HG03442 (cell line): ENCODE measurements around the gene FAM83G.
"Not testable (repeated sequence)": the region's sequence is repeated elsewhere in the genome, so short reads cannot be mapped to it uniquely, and the experiment has no call there.

Experiments
- ATAC-seq: cut with Tn5 transposase; IDR thresholded peaks from one replicate; pipeline ENCODE4 v1.9.1; 2021; ENCODE audit warnings: mild to moderate bottlenecking, moderate library complexity; ENCODE audit not compliant: unreplicated experiment

FAM83G gene

DNA sequence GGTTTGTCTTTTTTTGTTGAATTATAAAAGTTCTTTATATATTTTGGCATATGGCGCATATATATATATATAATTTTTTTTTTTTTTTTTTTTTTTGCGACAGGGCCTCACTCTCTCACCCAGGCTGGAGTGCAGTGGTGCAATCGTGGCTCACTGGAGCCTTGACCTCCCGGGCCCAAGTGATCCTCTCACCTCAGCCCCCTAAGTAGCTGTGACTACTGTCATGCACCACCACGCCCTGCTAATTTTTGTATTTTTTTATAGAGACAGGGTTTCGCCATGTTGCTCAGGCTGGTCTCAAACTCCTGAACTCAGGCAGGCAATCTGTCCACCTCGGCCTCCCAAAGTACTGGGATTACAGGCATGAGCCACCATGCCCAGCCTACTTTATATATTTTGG lies 82.0 kb downstream of the FAM83G start:
- ATAC-seq = not testable (repeated sequence)

DNA sequence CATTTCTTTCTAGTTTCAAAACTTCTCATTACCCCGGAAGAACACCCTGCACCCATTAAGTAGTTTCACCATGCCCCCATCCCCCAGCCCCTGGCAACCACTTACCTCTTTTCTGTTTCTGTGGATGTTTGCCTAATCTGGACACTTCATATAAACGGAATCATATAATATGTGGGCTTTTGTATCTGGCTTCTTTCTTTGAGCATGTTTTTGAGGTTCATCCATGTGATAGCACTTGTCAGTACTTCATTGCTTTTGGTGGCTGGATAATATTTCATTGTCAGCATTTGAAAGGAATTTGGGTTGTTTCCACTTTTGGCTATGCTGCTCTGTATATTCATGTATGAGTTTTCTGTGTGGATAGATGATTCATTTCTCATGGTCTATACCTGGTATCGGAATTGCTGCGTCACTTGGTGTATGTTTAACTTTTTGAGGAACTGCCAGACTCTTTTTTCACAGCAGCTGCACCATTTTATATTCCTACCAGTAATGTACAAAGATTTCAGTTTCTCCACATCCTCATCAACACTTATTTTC lies 82.6 kb downstream of the FAM83G start:
- ATAC-seq = peak; percentile 53

DNA sequence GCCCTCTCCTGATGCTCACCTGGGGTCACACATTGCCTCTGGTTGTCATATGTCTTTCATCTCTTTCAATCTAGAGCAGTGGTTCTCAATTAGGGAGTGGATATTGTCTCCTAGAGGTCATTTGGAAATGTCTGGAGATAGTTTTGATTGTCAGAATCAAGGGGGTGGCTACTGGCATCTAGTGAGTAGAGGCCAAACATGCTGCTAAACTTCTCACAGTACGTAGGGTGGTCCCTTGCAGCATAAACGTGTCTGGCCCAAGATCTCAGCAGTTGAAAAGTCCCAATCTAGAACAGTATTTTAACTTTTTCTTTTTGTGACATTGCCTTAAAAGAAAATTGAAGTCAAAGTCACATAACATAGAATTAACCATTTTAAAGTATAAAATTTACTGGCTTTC lies 83.1 kb downstream of the FAM83G start:
- ATAC-seq = no peak

DNA sequence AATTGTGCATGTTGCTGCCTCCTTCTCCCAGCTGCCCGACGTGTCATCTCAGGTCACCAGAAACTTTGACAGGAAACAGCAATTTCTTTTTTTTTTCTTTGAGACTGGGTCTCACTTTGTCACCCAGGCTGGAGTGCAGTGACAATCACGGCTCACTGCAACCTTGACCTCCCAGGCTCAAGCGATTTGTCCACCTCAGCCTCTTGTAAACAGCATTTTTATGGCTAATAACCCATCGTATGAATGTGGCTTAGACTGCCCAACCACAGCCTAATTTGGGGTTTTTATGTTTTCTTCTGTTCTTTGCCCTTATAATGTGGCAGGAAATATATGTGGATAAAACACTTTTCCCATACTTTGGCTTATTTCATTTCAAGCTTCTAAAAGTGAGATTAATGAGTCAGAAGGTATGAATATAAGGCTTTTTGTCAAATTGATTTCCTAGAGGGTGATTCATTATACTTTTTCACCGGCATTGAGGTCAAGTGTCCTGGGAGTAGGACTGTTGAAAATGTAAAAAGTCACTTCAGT lies 83.6 kb downstream of the FAM83G start:
- no peak for ATAC-seq

DNA sequence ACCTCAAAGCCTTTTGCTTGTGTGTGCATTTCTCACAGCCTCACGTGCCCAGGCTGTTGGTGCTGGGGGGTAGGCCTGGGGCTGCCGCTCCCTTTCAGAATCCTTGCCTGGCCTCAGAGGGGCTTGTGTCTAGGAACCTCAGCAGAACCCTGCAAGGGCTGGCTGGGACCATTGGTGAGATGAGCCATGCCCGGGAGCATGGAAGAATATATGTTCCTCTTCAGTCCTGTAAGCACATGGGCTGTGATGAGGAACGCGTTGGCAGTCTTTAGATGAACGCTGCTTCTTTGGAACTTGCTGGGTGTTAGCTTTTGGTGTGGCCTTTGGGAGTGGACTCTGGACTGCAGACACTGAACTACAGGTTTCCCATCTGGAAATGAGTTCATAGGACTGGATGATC lies 84.6 kb downstream of the FAM83G start:
- ATAC-seq = no peak
